IMR-90 (cell line): ENCODE data around the gene DYSF.

Experiments used
- BHLHE40 ChIP-seq: fragments of 150-350 bp; IDR thresholded peaks from 2 replicates; pipeline ENCODE4 v1.6.1; 2016; ENCODE audit warnings: mild to moderate bottlenecking, low read depth, low read length
- CTCF ChIP-seq: conservative IDR thresholded peaks from 2 replicates; pipeline ENCODE4 v1.5.1; 2012; ENCODE audit warnings: mild to moderate bottlenecking, low read depth, low read length, improper control_type of control experiment
- RAD21 ChIP-seq: IDR thresholded peaks from 2 replicates; pipeline ENCODE4 v1.6.1; 2012; ENCODE audit warnings: low read length, improper control_type of control experiment
- RCOR1 ChIP-seq: IDR thresholded peaks from 2 replicates; pipeline ENCODE4 v1.6.1; 2012; ENCODE audit warnings: mild to moderate bottlenecking, low read length, improper control_type of control experiment; ENCODE audit not compliant: insufficient replicate concordance
- RFX5 ChIP-seq: IDR thresholded peaks from 2 replicates; pipeline ENCODE4 v1.8.0; 2012; ENCODE audit warnings: low read depth, mild to moderate bottlenecking, low read length, moderate library complexity

DNA sequence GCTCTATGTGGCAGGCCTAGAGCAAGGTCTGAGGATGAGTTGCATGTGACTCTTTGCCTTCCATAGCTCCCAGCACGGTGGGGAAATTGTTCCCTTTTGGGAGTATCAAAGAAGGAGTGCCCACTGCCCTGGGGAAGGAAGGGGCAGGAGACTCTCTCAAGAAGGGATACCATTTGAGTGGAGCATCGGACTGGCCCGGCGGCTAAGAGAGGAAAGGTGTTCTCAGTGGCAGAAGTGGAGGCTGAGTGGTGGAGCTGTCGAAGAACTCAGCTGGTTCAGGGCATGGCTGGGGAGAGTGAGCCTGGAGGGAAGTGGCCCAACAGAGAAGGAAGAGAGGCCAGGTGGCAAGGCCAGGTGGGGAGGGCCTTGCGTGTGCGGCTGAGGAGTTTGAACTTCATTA, 235.2 kb downstream of the DYSF start:
- TF ChIP-seq BHLHE40, result no peak
- no peak for TF ChIP-seq RCOR1
- no peak for TF ChIP-seq CTCF
- no peak for TF ChIP-seq RFX5
- TF ChIP-seq RAD21, result no peak
